GM12874 (cell line): Measurements from ENCODE around the gene LIM2.

Source experiments
- CTCF ChIP-seq: IDR thresholded peaks from 2 replicates; pipeline ENCODE4 v1.5.1; 2011; ENCODE audit warnings: low read depth, mild to moderate bottlenecking, control low read depth, low read length, moderate library complexity; ENCODE audit not compliant: insufficient read depth

LIM2 gene

GRCh38 chr19:51387924-51388389 lies at the start of gene LIM2:
TSS of gene LIM2 (minus strand) at chr19:51387974. CDS start at chr19:51387443, 531 bp downstream.
- TF ChIP-seq CTCF, result no peak

GRCh38 chr19:51434456-51434855 lies 46.7 kb upstream of the LIM2 start:
- no peak for TF ChIP-seq CTCF

GRCh38 chr19:51433043-51433442 lies 45.3 kb upstream of the LIM2 start:
- TF ChIP-seq CTCF, result no peak

GRCh38 chr19:51431124-51431523 lies 43.4 kb upstream of the LIM2 start:
- no peak for TF ChIP-seq CTCF

GRCh38 chr19:51430221-51430620 lies 42.4 kb upstream of the LIM2 start:
- TF ChIP-seq CTCF, result no peak

- TF ChIP-seq CTCF, result no peak
These were observed 39.4 kb upstream of the LIM2 start for GRCh38 chr19:51427201-51427600.

- TF ChIP-seq CTCF, result peak; percentile 100
These were observed 34.3 kb upstream of the LIM2 start for GRCh38 chr19:51422053-51422448.
